H1 (cell line): Measurements from ENCODE around the gene SCARB1.

ENCODE experiments used
- CTBP2 ChIP-seq: IDR thresholded peaks from 2 replicates; pipeline ENCODE4 v1.7.0; 2011; ENCODE audit warnings: borderline replicate concordance, mild to moderate bottlenecking, moderate library complexity, mixed read lengths, low read length; ENCODE audit not compliant: insufficient read depth, insufficient read length
- FOSL1 ChIP-seq: IDR thresholded peaks from 2 replicates; pipeline ENCODE4 v1.6.1; 2011; ENCODE audit warnings: mild to moderate bottlenecking, low read depth, low read length, moderate library complexity; ENCODE audit not compliant: insufficient read depth
- HDAC2 ChIP-seq, 2 experiments: fragments of 300-600 bp in 1 of 2; sonication (generic) in 1 of 2; IDR thresholded peaks; 2 replicates each; pipeline ENCODE4 v1.6.1; 2011 to 2012; ENCODE audit warnings: low read depth in 2 of 2, low read length in 2 of 2, mild to moderate bottlenecking in 2 of 2, moderate library complexity in 2 of 2, borderline replicate concordance in 1 of 2, inconsistent platforms in 1 of 2
- POLR2AphosphoS5 ChIP-seq: IDR thresholded peaks from 2 replicates; pipeline ENCODE4 v1.6.1; 2011; ENCODE audit warnings: low read depth, low read length
- RFX5 ChIP-seq: IDR thresholded peaks from 2 replicates; pipeline ENCODE4 v1.6.1; 2011; ENCODE audit warnings: low read depth, low read length, improper control_type of control experiment, borderline replicate concordance
- RNF2 ChIP-seq: fragments of 200-900, 300-1000 bp; sonication (generic); IDR thresholded peaks from 2 replicates; pipeline ENCODE4 v1.7.1; 2016; ENCODE audit warnings: borderline replicate concordance, low read depth, mild to moderate bottlenecking, antibody characterized with exemption, low read length; ENCODE audit not compliant: poor library complexity, severe bottlenecking; ENCODE audit errors: missing control alignments
- SIN3A ChIP-seq, 2 experiments: IDR thresholded peaks in 1 of 2; conservative IDR thresholded peaks in 1 of 2; 2 replicates each; pipeline ENCODE4 v1.6.1; 2011 to 2012; ENCODE audit warnings: low read length in 2 of 2, improper control_type of control experiment in 1 of 2, low read depth in 1 of 2, mild to moderate bottlenecking in 1 of 2
- TF ChIP-seq, protein P1 (sequence below): IDR thresholded peaks from 2 replicates; pipeline ENCODE4 v1.6.1; 2012; ENCODE audit warnings: inconsistent platforms
- TF ChIP-seq, protein P2 (sequence below), 3 experiments: IDR thresholded peaks; 1 replicate in 2 of 3; 2 replicates in 1 of 3; pipeline versions ENCODE4 v1.5.1 to v1.6.1; 2011; ENCODE audit warnings: low read length in 3 of 3, mild to moderate bottlenecking in 3 of 3, inconsistent platforms in 2 of 3, low read depth in 1 of 3, moderate library complexity in 1 of 3; ENCODE audit not compliant: insufficient read depth in 1 of 3; ENCODE audit errors: control extremely low read depth in 1 of 3

DNA sequence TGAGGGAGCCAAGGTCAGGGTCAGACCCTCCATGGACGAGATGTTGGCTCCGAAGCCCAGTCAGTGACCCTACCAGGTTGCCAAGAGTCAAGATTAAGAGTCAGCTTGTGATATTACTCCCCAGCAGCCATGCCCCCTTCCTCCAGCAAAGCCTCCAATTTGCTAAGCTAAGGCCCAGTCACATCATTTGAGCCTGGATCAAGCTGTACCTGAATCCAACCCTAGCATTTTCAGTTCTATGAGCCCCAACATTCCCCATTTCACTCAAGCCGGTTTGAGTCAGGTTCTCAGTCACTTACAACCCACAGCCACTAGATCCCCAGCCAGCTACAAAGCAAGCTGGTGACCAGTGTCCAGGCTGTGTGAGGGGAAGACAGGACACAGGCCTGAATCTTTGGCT is 49.9 kb downstream of the SCARB1 start:
- TF ChIP-seq CTBP2 (no peak), SIN3A (conservative IDR thresholded peaks at IDR 0.05 in 1 of 2, IDR thresholded peaks at IDR 0.05 in 1 of 2; ENCODE audit: low read depth in 1 of 2, low read length in 2 of 2) (no peak), POLR2AphosphoS5 (no peak), RNF2 (no peak), RFX5 (no peak), FOSL1 (no peak), HDAC2 (IDR thresholded peaks at IDR 0.05; ENCODE audit: borderline replicate concordance in 1 of 2, low read depth in 2 of 2, low read length in 2 of 2) (no peak)
- TF ChIP-seq, protein P1, sequence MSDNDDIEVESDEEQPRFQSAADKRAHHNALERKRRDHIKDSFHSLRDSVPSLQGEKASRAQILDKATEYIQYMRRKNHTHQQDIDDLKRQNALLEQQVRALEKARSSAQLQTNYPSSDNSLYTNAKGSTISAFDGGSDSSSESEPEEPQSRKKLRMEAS, result no peak
- TF ChIP-seq, protein P2, sequence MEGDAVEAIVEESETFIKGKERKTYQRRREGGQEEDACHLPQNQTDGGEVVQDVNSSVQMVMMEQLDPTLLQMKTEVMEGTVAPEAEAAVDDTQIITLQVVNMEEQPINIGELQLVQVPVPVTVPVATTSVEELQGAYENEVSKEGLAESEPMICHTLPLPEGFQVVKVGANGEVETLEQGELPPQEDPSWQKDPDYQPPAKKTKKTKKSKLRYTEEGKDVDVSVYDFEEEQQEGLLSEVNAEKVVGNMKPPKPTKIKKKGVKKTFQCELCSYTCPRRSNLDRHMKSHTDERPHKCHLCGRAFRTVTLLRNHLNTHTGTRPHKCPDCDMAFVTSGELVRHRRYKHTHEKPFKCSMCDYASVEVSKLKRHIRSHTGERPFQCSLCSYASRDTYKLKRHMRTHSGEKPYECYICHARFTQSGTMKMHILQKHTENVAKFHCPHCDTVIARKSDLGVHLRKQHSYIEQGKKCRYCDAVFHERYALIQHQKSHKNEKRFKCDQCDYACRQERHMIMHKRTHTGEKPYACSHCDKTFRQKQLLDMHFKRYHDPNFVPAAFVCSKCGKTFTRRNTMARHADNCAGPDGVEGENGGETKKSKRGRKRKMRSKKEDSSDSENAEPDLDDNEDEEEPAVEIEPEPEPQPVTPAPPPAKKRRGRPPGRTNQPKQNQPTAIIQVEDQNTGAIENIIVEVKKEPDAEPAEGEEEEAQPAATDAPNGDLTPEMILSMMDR (IDR thresholded peaks at IDR 0.05; ENCODE audit: control extremely low read depth in 1 of 3, insufficient read depth in 1 of 3, low read depth in 1 of 3, low read length in 3 of 3), result no peak
